Measurements from ENCODE around the gene CA10.

The CA10 gene

GRCh38 chr17:52158450-52159042 lies at the start of gene CA10:
Gene CA10, minus strand, starts transcription at chr17:52158714.
- DNase-seq (ENCODE audit: low read depth, low spot score): no peak

GRCh38 chr17:52207796-52208195 lies 49.3 kb upstream of the CA10 start:
- DNase-seq (ENCODE audit: low read depth, low spot score): no peak

- DNase-seq (ENCODE audit: low read depth, low spot score): no peak
Measured at GRCh38 chr17:52202520-52203080, 44.1 kb upstream of the CA10 start.

- no peak for DNase-seq (ENCODE audit: low read depth, low spot score)
Measured at GRCh38 chr17:52201767-52202519, 43.4 kb upstream of the CA10 start.

GRCh38 chr17:52191491-52191890 lies 33.0 kb upstream of the CA10 start:
- no peak for DNase-seq (ENCODE audit: low read depth, low spot score)

GRCh38 chr17:52181782-52182181 lies 23.3 kb upstream of the CA10 start:
- DNase-seq (ENCODE audit: low read depth, low spot score): no peak

GRCh38 chr17:52178012-52178411 lies 19.5 kb upstream of the CA10 start:
- no peak for DNase-seq (ENCODE audit: low read depth, low spot score)

GRCh38 chr17:52170963-52171572 lies 12.6 kb upstream of the CA10 start:
- no peak for DNase-seq (ENCODE audit: low read depth, low spot score)

- DNase-seq (ENCODE audit: low read depth, low spot score): no peak
Measured at GRCh38 chr17:52160136-52160567, 1.6 kb upstream of the CA10 start.

- no peak for DNase-seq (ENCODE audit: low read depth, low spot score)
Measured at GRCh38 chr17:52159246-52160135, 977 bp upstream of the CA10 start.

GRCh38 chr17:52157603-52158449 lies 688 bp downstream of the CA10 start:
- DNase-seq (ENCODE audit: low read depth, low spot score): no peak

GRCh38 chr17:52156576-52157570 lies 1.6 kb downstream of the CA10 start:
- no peak for DNase-seq (ENCODE audit: low read depth, low spot score)

GRCh38 chr17:52155301-52155700 lies 3.2 kb downstream of the CA10 start:
- no peak for DNase-seq (ENCODE audit: low read depth, low spot score)

- no peak for DNase-seq (ENCODE audit: low read depth, low spot score)
Measured at GRCh38 chr17:52154466-52154865, 4.0 kb downstream of the CA10 start.

GRCh38 chr17:52150935-52151334 lies 7.6 kb downstream of the CA10 start:
- DNase-seq (ENCODE audit: low read depth, low spot score): no peak

- DNase-seq (ENCODE audit: low read depth, low spot score): no peak
Measured at GRCh38 chr17:52149626-52150025, 8.9 kb downstream of the CA10 start.

GRCh38 chr17:52148969-52149351 lies 9.6 kb downstream of the CA10 start:
- DNase-seq (ENCODE audit: low read depth, low spot score): no peak

- no peak for DNase-seq (ENCODE audit: low read depth, low spot score)
Measured at GRCh38 chr17:52148288-52148968, 10.1 kb downstream of the CA10 start.

GRCh38 chr17:52147872-52148271 lies 10.6 kb downstream of the CA10 start:
- no peak for DNase-seq (ENCODE audit: low read depth, low spot score)
